ENCODE data around the gene CD244. TPM values are rescaled to one million over a fixed set of nuclear protein-coding genes. Genes with fewer than 3 reads are reported as not detected.

The CD244 gene
- total RNA-seq, 3 donors from 2014 or later (not counting 1 experiment from before 2014, with no cell fraction given) = 131 to 193 (median 150) TPM

DNA sequence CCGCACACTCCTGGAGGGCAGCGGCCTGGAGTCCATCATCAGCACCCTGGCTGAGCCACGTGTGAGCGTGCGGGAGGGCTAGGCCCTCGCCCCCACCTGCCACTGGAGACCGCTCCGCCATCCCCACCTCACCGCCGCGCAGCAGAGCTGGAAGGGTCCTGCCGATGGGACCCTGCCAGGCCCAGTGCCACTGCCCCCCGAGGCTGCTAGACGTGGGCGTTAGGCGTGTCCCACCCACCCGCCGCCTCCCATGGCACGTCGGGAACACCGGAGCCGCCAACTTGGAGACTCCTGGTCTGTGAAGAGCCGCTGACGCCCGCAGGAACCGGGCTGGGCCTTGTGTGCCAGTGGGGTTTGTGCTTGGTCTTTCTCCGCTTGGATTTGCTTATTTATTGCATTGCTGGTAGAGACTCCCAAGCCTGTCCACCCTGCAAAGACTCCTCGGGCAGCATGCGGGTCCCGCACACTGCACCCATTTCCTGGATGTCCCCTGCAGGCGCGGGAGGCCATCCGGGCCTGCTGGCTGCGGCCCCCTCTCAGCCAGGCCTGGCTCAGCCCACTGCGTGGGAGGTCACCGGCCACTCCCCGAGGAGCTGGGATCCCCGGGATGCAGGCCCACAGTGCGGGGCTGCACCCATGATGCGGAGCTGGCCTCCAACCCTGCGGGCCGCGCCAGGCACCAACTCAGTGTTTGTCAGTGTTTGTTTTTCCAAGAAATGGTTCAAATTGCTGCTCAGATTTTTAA lies 60.7 kb downstream of the CD244 start:
- TF ChIP-seq, protein P1, sequence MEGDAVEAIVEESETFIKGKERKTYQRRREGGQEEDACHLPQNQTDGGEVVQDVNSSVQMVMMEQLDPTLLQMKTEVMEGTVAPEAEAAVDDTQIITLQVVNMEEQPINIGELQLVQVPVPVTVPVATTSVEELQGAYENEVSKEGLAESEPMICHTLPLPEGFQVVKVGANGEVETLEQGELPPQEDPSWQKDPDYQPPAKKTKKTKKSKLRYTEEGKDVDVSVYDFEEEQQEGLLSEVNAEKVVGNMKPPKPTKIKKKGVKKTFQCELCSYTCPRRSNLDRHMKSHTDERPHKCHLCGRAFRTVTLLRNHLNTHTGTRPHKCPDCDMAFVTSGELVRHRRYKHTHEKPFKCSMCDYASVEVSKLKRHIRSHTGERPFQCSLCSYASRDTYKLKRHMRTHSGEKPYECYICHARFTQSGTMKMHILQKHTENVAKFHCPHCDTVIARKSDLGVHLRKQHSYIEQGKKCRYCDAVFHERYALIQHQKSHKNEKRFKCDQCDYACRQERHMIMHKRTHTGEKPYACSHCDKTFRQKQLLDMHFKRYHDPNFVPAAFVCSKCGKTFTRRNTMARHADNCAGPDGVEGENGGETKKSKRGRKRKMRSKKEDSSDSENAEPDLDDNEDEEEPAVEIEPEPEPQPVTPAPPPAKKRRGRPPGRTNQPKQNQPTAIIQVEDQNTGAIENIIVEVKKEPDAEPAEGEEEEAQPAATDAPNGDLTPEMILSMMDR (IDR thresholded peaks at IDR 0.05) = no peak
- no peak for DNase-seq
- intact Hi-C loops (cut with micrococcal nuclease) = no loop called here
- H3K9me3 ChIP-seq (ENCODE audit: control insufficient read depth, insufficient read depth, low read length) = peaks cover under 1% of the 10 kb centered on the region
- H3K36me3 ChIP-seq (ENCODE audit: control insufficient read depth, insufficient read depth, low read length) = peaks cover 21% of the 10 kb centered on the region
- no peaks in the 10 kb centered on the region for H3K27me3 ChIP-seq (ENCODE audit: control insufficient read depth, insufficient read depth, low read length)
- no peak overlapping the region for H3K4me3 ChIP-seq (ENCODE audit: low read length)
- H3K27ac ChIP-seq (ENCODE audit: low read length) = no peak overlapping the region
- WGBS (ENCODE audit: insufficient coverage) = 96% methylated on average over 43 of the region's 43 CpGs
- ATAC-seq = no peak
- peaks cover 37% of the 10 kb centered on the region for H3K4me1 ChIP-seq (ENCODE audit: control insufficient read depth, insufficient read depth, low read length)
- H3K36me3 Mint-ChIP-seq = peaks cover 12% of the 10 kb centered on the region
- H3K4me1 Mint-ChIP-seq = peaks cover 67 to 72% of the 10 kb centered on the region in 2 donors
- H3K27ac Mint-ChIP-seq = peak overlapping the region in 1 of 2 donors; percentile 76
- H3K27me3 Mint-ChIP-seq (ENCODE audit: low read depth in 2 of 2) = no peaks in the 10 kb centered on the region
- no peak overlapping the region for H3K4me3 Mint-ChIP-seq
- peaks cover 3 to 10% of the 10 kb centered on the region in 2 donors for H3K9me3 Mint-ChIP-seq

DNA sequence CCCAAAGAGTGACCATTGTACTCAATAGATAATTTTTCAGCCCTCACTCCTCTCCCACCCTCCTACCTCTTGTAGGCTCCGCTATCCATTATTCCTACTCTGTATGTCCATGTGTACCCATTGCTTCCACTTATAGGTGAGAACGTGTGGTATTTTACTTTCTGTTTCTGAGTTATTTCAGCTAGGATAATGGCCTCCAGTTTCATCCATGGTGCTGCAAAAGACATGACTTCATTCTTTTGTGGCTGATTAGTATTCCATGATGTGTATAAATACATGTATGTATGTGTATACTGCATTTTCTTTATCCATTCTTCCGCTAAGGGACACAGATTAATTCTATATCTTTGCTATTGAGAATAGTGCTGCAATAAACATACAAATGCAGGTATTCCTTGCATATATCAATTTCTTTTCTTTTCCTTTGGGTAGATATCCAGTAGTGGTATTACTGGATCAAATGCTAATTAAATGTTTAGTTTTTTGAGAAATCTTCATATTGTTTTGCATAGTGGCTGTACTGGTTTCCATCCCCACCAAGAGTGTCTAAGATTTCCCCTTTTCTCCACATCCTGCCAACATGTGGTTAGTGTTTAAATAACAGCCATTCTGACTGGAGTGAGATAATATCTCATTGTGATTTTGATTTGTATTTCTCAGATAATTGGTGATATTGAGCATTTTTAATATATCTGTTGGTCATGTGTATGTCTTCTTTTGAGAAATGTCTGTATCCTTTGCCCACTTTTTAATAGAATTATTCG lies 61.9 kb downstream of the CD244 start:
- H3K27ac Mint-ChIP-seq = peak overlapping the region; percentile 76 to 91
- intact Hi-C loops (cut with micrococcal nuclease) = no loop called here
- Histone ChIP-seq H3K27me3 (ENCODE audit: control insufficient read depth, insufficient read depth, low read length) (no peaks in the 10 kb centered on the region), H3K27ac (ENCODE audit: low read length) (peak overlapping the region; percentile 25), H3K4me3 (ENCODE audit: low read length) (peak overlapping the region; percentile 11), H3K36me3 (ENCODE audit: control insufficient read depth, insufficient read depth, low read length) (peaks cover 21% of the 10 kb centered on the region), H3K4me1 (ENCODE audit: control insufficient read depth, insufficient read depth, low read length) (peaks cover 49% of the 10 kb centered on the region), H3K9me3 (ENCODE audit: control insufficient read depth, insufficient read depth, low read length) (no peaks in the 10 kb centered on the region)
- peaks cover under 1% of the 10 kb centered on the region for H3K36me3 Mint-ChIP-seq
- peak in 1 of 3 donors; percentile 57 for ATAC-seq
- TF ChIP-seq, protein P1 (IDR thresholded peaks at IDR 0.05) = no peak
- H3K9me3 Mint-ChIP-seq = peaks cover 0 to 3% of the 10 kb centered on the region in 2 donors
- peak in 1 of 2 donors; percentile 72 for DNase-seq
- H3K4me3 Mint-ChIP-seq = peak overlapping the region; percentile 74
- H3K27me3 Mint-ChIP-seq (ENCODE audit: low read depth in 2 of 2) = no peaks in the 10 kb centered on the region
- WGBS (ENCODE audit: insufficient coverage) = 0% methylated on average over 1 of the region's 4 CpGs
- H3K4me1 Mint-ChIP-seq = peaks cover 69 to 72% of the 10 kb centered on the region in 2 donors

DNA sequence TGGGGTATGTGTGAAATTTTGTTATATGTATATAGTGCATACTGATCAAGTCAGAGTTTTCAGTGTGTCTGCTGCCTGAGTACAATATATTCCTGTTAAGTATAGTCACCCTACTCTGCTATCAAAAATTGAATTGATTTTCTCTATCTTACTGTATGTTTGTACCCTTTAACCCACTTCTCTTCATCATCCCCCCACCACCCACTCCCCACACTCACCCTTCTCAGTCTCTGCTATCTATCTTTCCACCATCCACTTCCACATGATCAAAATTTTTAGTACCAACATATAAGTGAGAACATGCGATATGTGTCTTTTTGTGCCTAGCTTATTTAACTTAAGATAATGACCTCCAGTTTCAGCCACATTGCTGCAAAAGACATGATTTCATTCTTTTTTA lies 62.5 kb downstream of the CD244 start:
- DNase-seq (no peak), ATAC-seq (no peak)
- H3K27me3 Mint-ChIP-seq (ENCODE audit: low read depth in 2 of 2) = no peaks in the 10 kb centered on the region
- 100% methylated on average over 1 of the region's 1 CpG for WGBS (ENCODE audit: insufficient coverage)
- Histone ChIP-seq H3K4me1 (ENCODE audit: control insufficient read depth, insufficient read depth, low read length) (peaks cover 56% of the 10 kb centered on the region), H3K4me3 (ENCODE audit: low read length) (no peak overlapping the region), H3K9me3 (ENCODE audit: control insufficient read depth, insufficient read depth, low read length) (no peaks in the 10 kb centered on the region), H3K36me3 (ENCODE audit: control insufficient read depth, insufficient read depth, low read length) (peaks cover 19% of the 10 kb centered on the region), H3K27me3 (ENCODE audit: control insufficient read depth, insufficient read depth, low read length) (no peaks in the 10 kb centered on the region), H3K27ac (ENCODE audit: low read length) (peak overlapping the region; percentile 25)
- TF ChIP-seq, protein P1 (IDR thresholded peaks at IDR 0.05) = no peak
- intact Hi-C loops (cut with micrococcal nuclease) = no loop called here
- no peaks in the 10 kb centered on the region for H3K36me3 Mint-ChIP-seq
- H3K4me1 Mint-ChIP-seq = peaks cover 71 to 78% of the 10 kb centered on the region in 2 donors
- H3K27ac Mint-ChIP-seq = peak overlapping the region; percentile 76 to 91
- H3K4me3 Mint-ChIP-seq = peak overlapping the region; percentile 80
- H3K9me3 Mint-ChIP-seq = no peaks in the 10 kb centered on the region
